HG03159 (cell line): ENCODE data around the gene NFIA.
"Not testable (repeated sequence)": the region's sequence is repeated elsewhere in the genome, so short reads cannot be mapped to it uniquely, and the experiment has no call there.

Experiments
- ATAC-seq: cut with Tn5 transposase; IDR thresholded peaks from one replicate; pipeline ENCODE4 v1.9.1; 2021; ENCODE audit warnings: mild to moderate bottlenecking, moderate library complexity; ENCODE audit not compliant: unreplicated experiment

Gene NFIA

DNA sequence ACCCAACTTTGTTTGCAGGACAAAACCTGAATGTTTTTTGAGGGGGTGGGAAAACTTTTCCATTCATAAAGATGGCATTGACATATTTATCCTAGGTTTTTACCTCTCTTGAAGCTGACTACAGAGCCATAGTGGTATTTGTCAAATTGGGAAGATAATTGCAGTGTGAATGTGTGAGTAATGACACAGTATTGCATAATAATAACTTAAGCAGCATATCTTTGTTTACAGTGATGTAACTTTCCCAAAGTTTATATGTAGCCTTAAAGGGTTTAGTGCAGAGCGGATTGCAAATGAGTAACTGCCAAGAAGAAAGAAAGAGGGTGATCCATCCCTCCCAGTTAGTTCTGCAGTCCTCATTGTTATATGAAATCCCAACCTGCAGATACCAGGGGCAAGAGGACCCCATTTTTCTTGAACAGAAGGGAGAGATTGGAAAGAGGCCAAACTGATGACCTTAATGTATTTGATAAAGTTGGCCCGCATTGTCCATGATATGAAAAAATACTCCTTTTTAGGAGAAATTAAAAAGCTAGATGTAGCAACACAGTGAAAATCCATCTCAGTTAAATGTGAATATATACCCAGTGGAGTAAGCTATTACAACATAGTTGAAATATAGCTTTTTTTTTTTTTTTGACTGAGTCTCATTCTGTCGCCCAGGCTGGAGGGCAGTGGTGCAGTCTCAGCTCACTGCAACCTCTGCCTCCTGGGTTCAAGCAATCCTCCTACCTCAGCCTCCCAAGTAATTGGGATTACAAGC lies 23.7 kb upstream of the NFIA start:
- no peak for ATAC-seq

GRCh38 chr1:61061601-61062000 lies 20.8 kb upstream of the NFIA start:
- not testable (repeated sequence) for ATAC-seq

DNA sequence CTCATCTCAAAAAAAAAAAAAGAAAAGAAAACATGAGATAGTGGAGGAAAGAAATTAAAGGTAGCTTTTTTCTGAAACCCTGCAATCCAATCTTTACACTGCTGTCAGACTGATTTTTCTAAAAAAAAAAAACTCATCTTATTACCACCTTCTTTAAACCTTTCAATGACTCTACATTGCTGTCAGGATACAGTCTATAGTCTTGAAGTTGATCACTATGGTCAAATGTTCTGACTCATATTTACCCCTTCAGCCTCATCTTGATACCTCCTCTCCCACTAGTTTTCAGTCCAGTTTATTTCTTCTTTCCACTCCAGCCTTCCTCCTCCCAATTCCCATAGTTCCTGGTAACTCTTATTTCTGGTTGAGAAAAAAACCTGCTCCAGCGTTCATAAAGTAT lies 17.7 kb upstream of the NFIA start:
- ATAC-seq, result no peak

- ATAC-seq, result no peak
These were observed 14.8 kb upstream of the NFIA start for GRCh38 chr1:61067446-61068019.

DNA sequence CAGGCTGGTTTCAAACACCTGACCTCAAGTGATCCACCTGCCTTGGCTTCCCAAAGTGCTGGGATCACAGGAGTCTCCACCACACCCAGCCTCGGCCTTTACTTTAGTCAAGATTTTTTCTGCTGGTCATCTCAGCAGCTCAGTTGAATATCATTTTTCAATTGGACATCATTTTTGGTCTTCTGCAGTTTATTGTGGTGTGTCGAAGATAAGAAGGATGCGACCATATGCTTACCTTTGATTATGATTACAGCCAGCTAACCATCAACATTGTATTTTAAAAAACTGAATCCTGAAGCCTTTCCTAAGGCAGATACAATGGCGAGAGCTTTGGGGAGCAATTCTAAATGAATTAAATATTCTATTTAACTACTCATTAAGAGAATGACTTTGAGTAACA lies 12.3 kb upstream of the NFIA start:
- ATAC-seq, result no peak

GRCh38 chr1:61071205-61072130 lies 10.9 kb upstream of the NFIA start:
- ATAC-seq, result no peak

DNA sequence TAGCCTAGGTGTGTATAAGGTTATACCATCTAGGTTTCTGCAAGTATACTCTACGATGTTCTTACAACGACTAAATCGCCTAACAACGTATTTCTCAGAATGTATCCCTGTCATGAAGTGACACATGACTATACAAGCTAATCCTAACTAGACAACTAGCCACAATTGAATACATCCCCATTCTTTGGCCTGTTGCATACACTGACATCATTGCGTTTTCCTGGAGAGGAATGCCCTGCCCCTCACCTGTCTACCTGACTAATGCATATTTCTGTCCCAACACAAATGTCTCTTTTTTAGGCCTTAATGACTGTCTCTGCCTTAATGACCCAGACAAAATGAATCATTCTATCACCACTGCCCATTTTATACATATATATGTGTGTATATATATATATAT lies 8.5 kb upstream of the NFIA start:
- no peak for ATAC-seq

GRCh38 chr1:61075833-61076232 lies 6.5 kb upstream of the NFIA start:
- ATAC-seq, result not testable (repeated sequence)

GRCh38 chr1:61076728-61077675 lies 5.4 kb upstream of the NFIA start:
- peak; percentile 81 for ATAC-seq

DNA sequence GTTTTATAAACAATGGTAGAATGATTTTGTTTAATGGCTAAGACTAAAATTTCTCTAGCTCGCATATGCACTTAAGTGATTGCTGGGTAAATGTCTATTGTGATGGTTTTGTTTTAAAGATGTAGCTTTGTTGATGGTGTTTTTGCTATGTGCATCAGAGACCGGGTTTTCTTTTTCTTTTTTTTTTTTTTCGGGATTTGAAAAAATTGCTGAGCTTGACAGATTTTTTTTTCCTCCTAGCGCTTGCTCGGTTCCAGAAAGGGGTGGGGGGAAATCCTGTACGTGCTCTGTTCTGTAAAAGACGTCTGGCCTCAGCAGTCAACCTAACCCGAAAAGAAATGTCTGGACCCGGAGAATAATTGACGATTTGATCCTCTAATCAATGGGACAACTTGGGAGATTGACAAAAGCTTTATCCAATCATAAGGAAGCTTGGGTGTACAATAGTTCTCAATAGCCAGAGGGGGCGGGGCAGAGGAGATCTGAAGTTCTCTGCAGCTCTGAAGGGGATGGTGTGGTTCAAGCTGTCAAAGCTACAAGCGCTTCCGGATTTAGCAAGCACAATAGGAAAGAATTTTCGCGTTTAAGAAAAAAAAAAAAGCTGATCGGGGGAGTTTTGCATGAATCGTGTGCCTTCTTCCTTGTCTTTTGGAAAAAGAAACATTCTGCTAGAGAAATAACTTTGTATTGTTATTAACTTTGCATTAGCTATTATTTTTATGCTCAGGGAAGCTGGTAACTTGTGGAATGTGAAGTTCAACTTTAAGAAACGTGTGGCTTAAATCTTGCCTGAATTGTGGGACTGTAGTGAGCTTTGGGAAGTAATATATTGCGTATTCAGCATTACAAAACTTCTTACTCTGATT lies 4.5 kb upstream of the NFIA start:
- peak; percentile 57 for ATAC-seq

DNA sequence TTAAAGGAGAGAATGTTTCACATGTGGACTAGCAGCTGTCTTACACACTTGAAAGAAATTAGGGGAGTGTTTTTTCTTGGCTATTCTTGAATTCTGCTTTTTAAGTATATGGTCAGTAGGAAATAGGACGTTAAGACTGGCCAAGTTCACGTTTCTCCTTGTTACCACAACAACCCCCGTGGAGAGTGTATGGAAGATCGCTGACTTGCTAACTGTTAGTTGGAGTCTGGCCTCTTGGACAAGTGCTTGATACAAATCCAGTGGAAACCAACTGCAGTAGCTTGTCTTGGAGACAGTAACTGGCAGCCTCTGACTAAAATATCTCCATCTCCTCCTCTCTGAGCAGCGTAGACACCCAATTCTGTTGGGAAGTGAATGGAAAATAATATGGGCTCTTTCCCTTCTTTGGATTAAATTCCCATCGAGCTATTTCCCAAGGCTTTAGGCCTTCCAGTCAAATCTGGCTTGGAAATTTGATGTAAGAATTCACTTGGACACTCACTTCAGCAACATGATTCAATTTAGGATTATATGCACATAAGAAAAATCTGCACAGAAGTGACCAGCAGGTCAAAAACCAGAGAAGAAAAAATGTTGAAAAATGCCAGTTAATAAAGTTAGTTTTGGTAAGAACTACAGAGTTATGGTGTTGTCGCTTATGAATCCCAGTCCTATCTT lies 3.6 kb upstream of the NFIA start:
- ATAC-seq, result no peak

DNA sequence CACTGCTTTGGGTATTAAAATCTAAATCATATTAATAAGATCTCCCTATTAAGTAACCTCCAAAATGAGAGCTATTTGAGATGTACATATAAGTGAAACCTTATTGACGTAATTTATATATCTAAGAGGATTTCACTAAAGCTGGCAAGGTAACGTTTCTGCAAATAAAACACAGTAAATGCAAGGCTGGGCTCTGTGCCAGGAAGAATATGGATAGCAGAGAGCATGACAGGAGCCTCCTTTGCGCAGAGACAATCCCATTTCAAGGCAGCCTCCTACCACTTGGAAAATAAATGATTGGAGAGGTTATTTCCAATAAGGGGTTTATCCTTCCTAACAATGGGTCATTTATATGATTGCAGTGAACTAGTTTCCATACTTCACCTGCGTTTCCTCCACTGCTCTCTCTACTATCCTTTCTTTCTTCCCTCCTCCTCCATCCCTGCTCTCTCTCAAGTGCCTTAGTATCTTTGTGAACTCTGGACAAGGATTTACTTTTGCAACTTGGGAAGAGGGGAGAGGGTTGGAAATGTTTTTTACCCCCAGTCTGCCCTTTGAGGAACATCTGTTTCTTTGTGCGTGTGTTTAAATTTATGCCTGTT lies 3.0 kb upstream of the NFIA start:
- ATAC-seq, result no peak

GRCh38 chr1:61079898-61080336 lies 2.4 kb upstream of the NFIA start:
- ATAC-seq, result no peak

DNA sequence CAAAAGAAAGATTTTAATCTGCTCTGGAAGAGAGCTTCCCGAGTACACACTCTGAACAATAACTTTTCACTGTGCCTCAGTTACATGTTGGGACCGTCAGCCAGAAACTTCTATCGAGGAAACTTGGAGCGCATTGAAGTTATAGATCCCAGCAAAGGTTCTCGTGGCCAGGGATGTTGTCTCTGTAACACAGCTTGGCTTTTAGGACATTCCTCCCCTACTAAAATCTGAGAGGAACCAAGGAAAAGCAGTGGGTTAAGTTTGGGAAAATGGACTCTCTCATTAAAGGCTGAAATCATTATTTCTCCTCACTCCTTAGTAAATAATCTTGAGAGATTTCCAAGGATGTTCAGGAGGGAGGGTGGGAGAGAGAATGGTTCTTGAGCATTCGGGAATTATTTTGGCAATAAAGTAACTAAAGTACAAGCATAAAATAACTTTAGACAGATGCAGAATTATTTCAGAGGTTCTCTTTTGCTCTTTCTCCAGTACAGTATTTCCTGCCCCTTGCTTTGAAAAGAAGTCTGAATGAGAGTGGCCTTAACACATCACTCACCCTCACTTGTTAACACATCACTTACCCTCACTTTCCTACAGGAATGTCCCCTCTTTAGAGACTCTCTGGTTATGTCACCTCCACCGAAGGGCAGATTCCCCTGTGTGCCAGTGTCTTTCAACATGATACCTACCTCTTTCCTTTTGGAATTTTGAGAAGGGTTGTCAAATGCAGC lies 1.8 kb upstream of the NFIA start:
- no peak for ATAC-seq

DNA sequence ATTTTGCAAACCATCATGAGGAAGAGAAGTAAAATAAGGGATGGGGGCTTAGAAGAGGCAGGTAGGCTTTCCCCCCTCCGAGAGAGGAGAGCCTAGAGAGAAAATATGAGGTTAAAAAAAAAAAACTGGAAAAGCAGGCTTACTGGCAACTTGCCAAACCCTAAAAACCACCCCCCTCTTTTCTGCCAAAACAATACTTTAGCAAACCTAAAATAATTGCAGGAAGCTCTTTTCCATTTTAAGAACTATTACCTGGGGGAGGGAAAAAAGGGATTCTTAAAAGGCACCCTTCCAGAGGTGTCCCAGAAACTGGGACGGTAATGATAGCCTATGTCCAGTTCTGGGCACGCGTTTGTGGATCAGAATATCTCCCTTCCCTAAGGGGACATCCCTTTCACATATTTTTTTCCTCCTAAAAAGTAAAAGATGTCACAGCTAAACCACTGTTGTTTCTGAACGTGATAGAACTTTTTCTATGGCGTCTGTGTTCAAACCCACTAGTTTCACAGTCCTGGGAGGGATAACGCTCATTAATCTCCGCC lies 1.1 kb upstream of the NFIA start:
- ATAC-seq, result no peak

DNA sequence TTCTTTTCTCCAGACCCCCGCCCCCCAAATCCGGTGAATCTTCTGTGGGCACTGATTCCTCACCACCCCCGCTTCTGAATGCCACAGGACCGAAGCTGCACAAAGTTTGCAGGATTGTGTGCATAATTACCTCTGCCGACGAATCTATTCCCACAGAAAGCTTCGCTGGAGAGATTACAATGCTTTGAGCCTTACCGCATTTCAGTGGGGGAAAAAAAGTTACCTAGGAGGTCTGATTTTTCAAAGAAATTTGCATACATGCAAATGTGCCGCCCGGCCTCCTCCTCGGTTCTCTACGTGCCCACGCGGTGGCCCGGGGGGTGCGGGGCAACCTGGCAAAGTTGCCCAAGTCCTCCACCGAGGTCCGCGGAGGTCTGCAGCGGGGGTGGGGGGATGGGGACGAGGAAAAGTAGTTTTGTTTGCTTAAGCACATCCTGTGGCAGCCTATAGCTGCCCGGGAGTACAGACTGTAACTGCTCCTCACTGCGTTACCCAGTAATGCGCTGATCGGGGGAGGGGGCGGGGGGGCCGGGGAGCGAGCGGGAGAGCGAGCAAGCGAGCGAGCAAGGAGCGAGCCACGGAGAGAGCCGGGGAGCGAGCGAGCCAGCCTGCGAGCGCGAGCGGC lies 563 bp upstream of the NFIA start:
- no peak for ATAC-seq
